ENCODE measurements around the gene SQSTM1.

SQSTM1 gene

GRCh38 chr5:179882338-179882737, 61.6 kb downstream of the SQSTM1 start:
- H3K27ac Mint-ChIP-seq = no peak overlapping the region
- H3K27me3 Mint-ChIP-seq = no peaks in the 10 kb centered on the region
- H3K4me3 Mint-ChIP-seq = no peak overlapping the region
- H3K9me3 Mint-ChIP-seq = peaks cover 25% of the 10 kb centered on the region
- no peaks in the 10 kb centered on the region for H3K4me1 Mint-ChIP-seq (ENCODE audit: low read depth)
- H3K36me3 Mint-ChIP-seq (ENCODE audit: low read depth) = peaks cover 89% of the 10 kb centered on the region
- DNase-seq = no peak

DNA sequence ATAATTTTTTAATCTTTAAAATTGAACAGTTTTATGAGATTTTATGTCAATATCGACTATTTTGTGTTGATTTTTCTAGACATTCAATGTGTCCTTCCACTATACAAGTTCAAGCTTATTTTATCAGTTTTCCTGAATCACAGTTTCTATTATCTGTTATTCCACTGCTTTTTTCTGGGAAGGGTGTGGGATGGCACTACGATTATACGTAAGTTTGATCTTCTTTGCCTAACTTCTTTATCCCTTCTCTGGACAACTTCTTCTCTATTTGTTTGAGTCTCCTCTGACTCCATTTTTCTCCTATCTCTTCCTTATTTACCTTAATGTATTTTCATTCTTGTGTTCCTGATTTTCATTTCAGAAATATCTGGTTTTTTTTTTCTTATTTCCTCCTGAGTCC, 62.5 kb downstream of the SQSTM1 start:
- Mint-ChIP-seq H3K27ac (no peak overlapping the region), H3K36me3 (ENCODE audit: low read depth) (peaks cover 91% of the 10 kb centered on the region), H3K27me3 (no peaks in the 10 kb centered on the region), H3K4me3 (no peak overlapping the region), H3K9me3 (peaks cover 25% of the 10 kb centered on the region), H3K4me1 (ENCODE audit: low read depth) (no peaks in the 10 kb centered on the region)
- no peak for DNase-seq

DNA sequence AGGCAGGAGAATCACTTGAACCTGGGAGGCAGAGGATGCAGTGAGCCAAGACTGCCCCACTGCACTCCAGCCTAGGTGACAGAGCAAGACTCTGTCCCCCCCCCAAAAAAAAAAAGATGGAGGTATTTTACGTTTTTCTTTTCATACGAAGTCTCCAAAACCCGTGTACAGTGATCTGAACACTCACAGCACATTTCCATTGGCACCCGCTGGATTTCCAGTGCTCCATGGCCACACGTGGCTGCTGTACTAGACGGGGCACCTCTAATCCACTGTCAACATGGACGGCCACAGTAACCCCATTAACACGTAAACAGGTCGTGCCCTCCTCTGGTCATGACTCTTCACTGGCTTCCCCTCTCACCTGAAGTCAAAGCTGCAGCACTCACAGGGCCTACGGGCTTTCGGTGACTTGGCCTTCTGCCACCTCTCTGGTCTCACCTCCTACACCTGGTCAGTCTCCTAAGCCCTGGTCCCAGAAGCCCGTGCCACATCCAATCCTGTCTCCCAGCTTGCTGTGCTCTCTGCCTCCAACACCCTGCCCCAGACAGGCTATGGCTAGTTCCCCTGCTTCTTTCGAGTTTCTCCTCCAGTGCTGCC, 64.9 kb downstream of the SQSTM1 start:
- no peaks in the 10 kb centered on the region for H3K27me3 Mint-ChIP-seq
- H3K27ac Mint-ChIP-seq = no peak overlapping the region
- peaks cover 97% of the 10 kb centered on the region for H3K36me3 Mint-ChIP-seq (ENCODE audit: low read depth)
- H3K4me1 Mint-ChIP-seq (ENCODE audit: low read depth) = no peaks in the 10 kb centered on the region
- H3K9me3 Mint-ChIP-seq = peaks cover 25% of the 10 kb centered on the region
- no peak overlapping the region for H3K4me3 Mint-ChIP-seq
- no peak for DNase-seq

DNA sequence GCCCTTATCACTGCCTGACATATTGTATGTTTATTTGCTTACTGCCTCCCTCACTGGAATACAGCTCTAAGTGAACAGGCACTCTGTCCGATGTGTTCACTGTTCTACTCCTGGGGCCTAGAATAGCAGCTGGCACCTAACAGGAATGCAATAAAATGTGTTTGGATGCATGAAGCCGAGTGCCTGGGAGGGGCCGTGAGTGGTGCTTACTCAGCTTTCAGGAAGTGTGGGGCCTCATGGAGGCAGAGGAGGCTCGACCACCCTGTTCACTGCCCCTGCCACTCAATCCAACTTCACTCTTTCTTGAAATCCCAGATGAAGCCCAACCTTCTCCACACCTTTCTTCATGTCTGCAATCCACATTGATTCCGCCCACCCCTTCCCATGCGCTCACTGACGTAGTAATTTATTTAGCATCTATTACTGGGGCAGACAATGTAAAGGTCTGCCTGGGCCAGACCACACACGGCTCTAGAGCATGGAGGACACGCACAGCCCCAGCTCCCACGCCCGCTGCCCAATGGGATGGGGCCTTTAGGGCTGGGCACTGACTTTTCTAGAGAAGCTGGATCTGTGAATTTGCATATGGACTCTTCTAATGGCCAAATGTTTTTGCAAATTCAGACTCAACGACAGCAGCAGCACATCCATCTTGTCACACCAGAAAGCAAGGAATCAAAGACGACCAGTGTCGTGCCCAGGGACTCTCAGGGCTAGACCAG, 65.6 kb downstream of the SQSTM1 start:
- DNase-seq = no peak
- H3K27ac Mint-ChIP-seq = no peak overlapping the region
- no peaks in the 10 kb centered on the region for H3K27me3 Mint-ChIP-seq
- H3K36me3 Mint-ChIP-seq (ENCODE audit: low read depth) = peaks cover 98% of the 10 kb centered on the region
- no peak overlapping the region for H3K4me3 Mint-ChIP-seq
- H3K9me3 Mint-ChIP-seq = peaks cover 25% of the 10 kb centered on the region
- H3K4me1 Mint-ChIP-seq (ENCODE audit: low read depth) = no peaks in the 10 kb centered on the region

GRCh38 chr5:179887095-179887494, 66.4 kb downstream of the SQSTM1 start:
- Mint-ChIP-seq H3K27me3 (no peaks in the 10 kb centered on the region), H3K36me3 (ENCODE audit: low read depth) (peaks cover 98% of the 10 kb centered on the region), H3K4me1 (ENCODE audit: low read depth) (no peaks in the 10 kb centered on the region), H3K4me3 (no peak overlapping the region), H3K27ac (no peak overlapping the region), H3K9me3 (peaks cover 25% of the 10 kb centered on the region)
- no peak for DNase-seq

Data from activated T-cell treated with anti-CD3 and anti-CD28 coated beads, Interleukin-2, amount 50 U/mL, for 24 hours (primary cell).